C4-2B (cell line): ENCODE measurements around the gene CELSR1.

Experiments used
- ZFX ChIP-seq: fragments of 450-650 bp; IDR thresholded peaks from 2 replicates; pipeline ENCODE4 v1.6.1; 2017
- TF ChIP-seq, protein P1 (sequence below): fragments of 450-650 bp; conservative IDR thresholded peaks from 2 replicates; pipeline ENCODE4 v1.5.1; 2017; ENCODE audit warnings: mild to moderate bottlenecking

DNA sequence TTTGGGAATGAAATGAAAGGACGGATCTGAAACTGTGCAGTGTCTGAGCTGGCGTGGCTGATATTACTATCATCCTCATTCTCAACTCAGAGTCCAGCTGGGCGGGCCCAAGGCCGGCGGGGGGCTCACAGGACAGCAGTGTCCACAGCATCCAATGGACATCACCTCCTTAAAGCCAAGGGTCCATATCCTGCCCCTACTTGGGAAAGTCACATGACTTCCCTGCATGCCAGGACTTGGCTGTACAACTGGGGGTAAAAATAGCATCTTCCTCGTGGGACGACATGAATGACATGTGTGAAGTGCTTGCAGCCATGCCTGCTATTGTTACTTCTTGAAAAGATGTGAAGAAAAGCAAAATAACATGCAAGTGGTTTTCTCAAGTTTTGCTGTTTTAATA, 119.7 kb downstream of the CELSR1 start:
- TF ChIP-seq, protein P1, sequence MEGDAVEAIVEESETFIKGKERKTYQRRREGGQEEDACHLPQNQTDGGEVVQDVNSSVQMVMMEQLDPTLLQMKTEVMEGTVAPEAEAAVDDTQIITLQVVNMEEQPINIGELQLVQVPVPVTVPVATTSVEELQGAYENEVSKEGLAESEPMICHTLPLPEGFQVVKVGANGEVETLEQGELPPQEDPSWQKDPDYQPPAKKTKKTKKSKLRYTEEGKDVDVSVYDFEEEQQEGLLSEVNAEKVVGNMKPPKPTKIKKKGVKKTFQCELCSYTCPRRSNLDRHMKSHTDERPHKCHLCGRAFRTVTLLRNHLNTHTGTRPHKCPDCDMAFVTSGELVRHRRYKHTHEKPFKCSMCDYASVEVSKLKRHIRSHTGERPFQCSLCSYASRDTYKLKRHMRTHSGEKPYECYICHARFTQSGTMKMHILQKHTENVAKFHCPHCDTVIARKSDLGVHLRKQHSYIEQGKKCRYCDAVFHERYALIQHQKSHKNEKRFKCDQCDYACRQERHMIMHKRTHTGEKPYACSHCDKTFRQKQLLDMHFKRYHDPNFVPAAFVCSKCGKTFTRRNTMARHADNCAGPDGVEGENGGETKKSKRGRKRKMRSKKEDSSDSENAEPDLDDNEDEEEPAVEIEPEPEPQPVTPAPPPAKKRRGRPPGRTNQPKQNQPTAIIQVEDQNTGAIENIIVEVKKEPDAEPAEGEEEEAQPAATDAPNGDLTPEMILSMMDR: no peak
- TF ChIP-seq ZFX: no peak
